HCT116 (cell line): ENCODE measurements around the gene CTBP1. TPM values are rescaled to one million over a fixed set of nuclear protein-coding genes. Genes with fewer than 3 reads are reported as not detected.

Experiments used
- ATAC-seq: fragments of 200-7000 bp; cut with Tn5 transposase; 2 replicates; pipeline ENCODE4 v1.9.1; 2020; ENCODE audit warnings: mild to moderate bottlenecking, moderate library complexity
- BruUV-seq: library from RNA; stranded (reverse); fragments of 400-500 nt; replicated peaks from 2 replicates; lab custom pipeline; 2021; lab: Mats Ljungman, UMichigan
- CTCF ChIA-PET: fragments of 300-600 bp; sonication (Branson Sonifier 250); formaldehyde crosslinking; loops from one replicate; lab custom pipeline; 2021; ENCODE audit warnings: antibody characterized with exemption; lab: Charles Lee
- POLR2A ChIA-PET: fragments of 300-600, 350-600 bp; sonication (Branson Sonifier 250); formaldehyde crosslinking; loops from one replicate; lab custom pipeline; 2021; ENCODE audit warnings: antibody characterized with exemption; lab: Charles Lee
- RAD21 ChIA-PET, 2 experiments: fragments of 300-600 bp; sonication (Branson Sonifier 250); formaldehyde crosslinking; loops; one replicate each; lab custom pipeline; 2023; ENCODE audit warnings: low total read pairs in 2 of 2; ENCODE audit not compliant: uncharacterized antibody in 2 of 2, unreplicated experiment in 2 of 2, low non-redundant PET in 1 of 2; lab: Charles Lee
- DNase-seq: peaks from one replicate; pipeline ENCODE4 v3.0.0-alpha.2; 2010; ENCODE audit warnings: low read depth, low spot score
- H2AFZ ChIP-seq: fragments of 200-600 bp; shearing (Covaris generic), sonication (generic); 2 replicates; pipeline ENCODE4 v1.6.1; 2017; ENCODE audit warnings: low read depth, mixed run types, mixed read lengths, antibody characterized with exemption, low read length; ENCODE audit not compliant: poor library complexity, severe bottlenecking
- H3K27ac ChIP-seq: 2 replicates; pipeline ENCODE4 v1.5.1; 2012; ENCODE audit warnings: low read depth, low read length
- H3K27me3 ChIP-seq: fragments of 200-600 bp; sonication (generic); 2 replicates; pipeline ENCODE4 v1.6.1; 2016; ENCODE audit warnings: mixed run types, low read length, mixed read lengths; ENCODE audit not compliant: insufficient read depth
- H3K36me3 ChIP-seq, 2 experiments: fragments of 200-500 bp in 1 of 2; fragments of 200-600 bp in 1 of 2; sonication (Bioruptor generic) in 1 of 2; sonication (generic) in 1 of 2; 2 replicates each; pipeline versions ENCODE4 v1.5.1 to v1.6.1; 2014 to 2016; ENCODE audit warnings: low read length in 2 of 2, inconsistent platforms in 1 of 2, mixed read lengths in 1 of 2, mixed run types in 1 of 2; ENCODE audit not compliant: insufficient read depth in 2 of 2, control insufficient read depth in 1 of 2
- H3K4me1 ChIP-seq, 2 experiments: fragments of 200-600 bp in 1 of 2; sonication (generic) in 1 of 2; 2 replicates each; pipeline versions ENCODE4 v1.5.1 to v1.6.1; 2012 to 2017; ENCODE audit warnings: low read length in 2 of 2, inconsistent platforms in 1 of 2, mild to moderate bottlenecking in 1 of 2, mixed read lengths in 1 of 2, mixed run types in 1 of 2, moderate library complexity in 1 of 2; ENCODE audit not compliant: insufficient read depth in 2 of 2, control insufficient read depth in 1 of 2
- H3K4me2 ChIP-seq: fragments of 200-600 bp; sonication (generic); 2 replicates; pipeline ENCODE4 v1.6.1; 2017; ENCODE audit warnings: mixed run types, low read length, mixed read lengths
- H3K4me3 ChIP-seq, 2 experiments: fragments of 200-600 bp in 1 of 2; sonication (generic) in 1 of 2; replicated peaks in 1 of 2; 2 replicates each; pipeline ENCODE4 v1.5.1; 2011 to 2016; ENCODE audit warnings: low read length in 2 of 2, control low read depth in 1 of 2, low read depth in 1 of 2, mild to moderate bottlenecking in 1 of 2, mixed read lengths in 1 of 2, mixed run types in 1 of 2
- H3K79me2 ChIP-seq: fragments of 200-600 bp; sonication (generic); 2 replicates; pipeline ENCODE4 v1.6.1; 2017; ENCODE audit warnings: mild to moderate bottlenecking, mixed run types, low read length, moderate library complexity, mixed read lengths; ENCODE audit not compliant: insufficient read depth
- H3K9ac ChIP-seq: fragments of 200-600 bp; sonication (generic); 2 replicates; pipeline ENCODE4 v1.6.1; 2016; ENCODE audit warnings: low read length, mixed read lengths
- H3K9me2 ChIP-seq: fragments of 200-600 bp; sonication (generic), shearing (Covaris generic); 2 replicates; pipeline ENCODE4 v1.6.1; 2017; ENCODE audit warnings: mixed run types, mild to moderate bottlenecking, moderate library complexity; ENCODE audit not compliant: insufficient read depth
- H3K9me3 ChIP-seq, 2 experiments: fragments of 200-500 bp in 1 of 2; fragments of 200-600 bp in 1 of 2; sonication (Bioruptor generic) in 1 of 2; sonication (generic) in 1 of 2; 2 replicates each; pipeline ENCODE4 v1.6.1; 2014 to 2017; ENCODE audit warnings: low read length in 2 of 2, mixed read lengths in 2 of 2, inconsistent platforms in 1 of 2, low read depth in 1 of 2, mild to moderate bottlenecking in 1 of 2, mixed run types in 1 of 2, moderate library complexity in 1 of 2; ENCODE audit not compliant: control insufficient read depth in 1 of 2, insufficient read depth in 1 of 2
- H4K20me1 ChIP-seq: fragments of 200-600 bp; sonication (generic), shearing (Covaris generic); 2 replicates; pipeline ENCODE4 v1.6.1; 2017; ENCODE audit warnings: mixed run types, mild to moderate bottlenecking, moderate library complexity; ENCODE audit not compliant: insufficient read depth
- EGR1 ChIP-seq: IDR thresholded peaks from 2 replicates; pipeline ENCODE4 v1.6.1; 2012; ENCODE audit warnings: low read depth
- SP1 ChIP-seq: IDR thresholded peaks from 2 replicates; pipeline ENCODE4 v1.6.1; 2012; ENCODE audit warnings: low read depth
- SRF ChIP-seq: IDR thresholded peaks from 2 replicates; pipeline ENCODE4 v1.6.1; 2012; ENCODE audit warnings: low read depth
- ZFX ChIP-seq: fragments of 450-650 bp; IDR thresholded peaks from 2 replicates; pipeline ENCODE4 v1.6.1; 2017
- intact Hi-C: fragments of 100-400 bp; cut with micrococcal nuclease; formaldehyde crosslinking; loops from 2 replicates; pipeline ENCODE4 v1.10.0; 2022
- total RNA-seq: library from RNA; stranded (reverse); gene quantifications from one replicate; pipeline ENCODE4 v1.2.1, GENCODE V29; 2021; ENCODE audit not compliant: unreplicated experiment
- TF ChIP-seq, protein P1 (sequence below): IDR thresholded peaks from 2 replicates; pipeline ENCODE4 v1.6.1; 2012

The CTBP1 gene
- total RNA-seq, 1 experiment from 2014 or later: 175 TPM

DNA sequence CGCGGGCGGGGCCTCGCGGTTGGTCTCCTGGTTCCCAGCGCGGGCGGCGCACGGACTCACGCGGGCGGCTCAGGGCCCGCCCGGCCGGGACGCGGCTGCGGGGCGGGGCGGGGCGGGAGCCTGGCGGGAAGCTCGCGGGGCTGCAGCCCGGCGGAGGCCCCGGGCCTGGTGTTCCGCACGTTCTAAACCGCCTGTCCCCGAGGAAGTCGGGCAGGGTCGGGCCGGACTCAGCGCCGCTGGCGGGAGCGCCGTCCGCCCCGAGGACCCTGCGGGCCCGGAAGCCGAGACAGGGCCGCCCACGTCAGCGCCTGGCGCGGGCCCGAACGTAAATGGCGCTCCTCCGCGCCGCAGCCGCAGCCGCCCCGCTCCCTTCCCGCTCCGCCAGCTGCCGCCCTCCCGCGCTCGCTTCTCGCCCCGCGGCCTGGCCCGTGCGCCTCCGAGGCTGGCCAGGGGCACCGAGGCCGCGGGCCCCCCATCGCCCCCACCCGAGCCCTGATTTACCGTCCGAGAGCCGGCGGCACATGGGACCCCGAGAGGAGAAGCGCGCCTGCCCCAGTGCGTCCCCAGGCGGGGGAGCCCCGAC is 309 bp upstream of the CTBP1 start (continued):
- no peak for TF ChIP-seq SRF
- TF ChIP-seq SP1: no peak
- TF ChIP-seq EGR1: no peak

DNA sequence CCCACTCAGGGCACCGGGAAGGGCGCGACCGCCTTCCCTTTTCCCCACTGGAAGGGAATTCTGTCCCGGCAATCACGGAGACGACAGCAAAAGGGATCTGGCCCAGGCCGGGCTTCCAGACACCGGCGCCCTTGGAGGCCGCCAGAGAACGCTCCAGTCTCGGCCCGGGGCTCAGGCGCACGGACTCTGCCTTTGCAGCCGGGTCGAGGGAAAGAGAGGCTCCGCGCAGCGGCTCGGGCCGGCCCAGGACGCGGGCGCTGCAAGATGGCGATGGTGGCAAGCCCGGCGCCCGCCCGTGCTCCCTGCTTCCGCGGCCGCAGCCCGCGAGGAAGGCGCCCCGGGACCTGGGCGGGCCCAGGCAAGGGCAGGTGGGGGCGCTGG is 1.1 kb downstream of the CTBP1 start:
- H3K4me2 ChIP-seq: peak overlapping the region; percentile 96
- DNase-seq (no peak), ATAC-seq (no peak)
- H3K27me3 ChIP-seq: no peaks in the 10 kb centered on the region
- peak overlapping the region; percentile 86 to 90 for H3K4me3 ChIP-seq
- H3K4me1 ChIP-seq: peaks cover 16 to 23% of the 10 kb centered on the region in 2 experiments
- POLR2A ChIA-PET: interaction anchor here (2.0 kb wide), 1 partner anchor 98 kb away, joined by 8 read pairs; the partner anchor contains the start of gene UVSSA
- intact Hi-C loops: loop anchor here (1.0 kb wide), 1 partner anchor 99 kb away; the partner anchor contains the start of gene UVSSA
- H3K36me3 ChIP-seq: peaks cover 0 to 5% of the 10 kb centered on the region in 2 experiments; a peak in 1 of 4 replicates
- no peaks in the 10 kb centered on the region; a peak in 1 of 4 replicates for H3K9me3 ChIP-seq
- BruUV-seq: no TSS peak
- no peaks in the 10 kb centered on the region for H3K9me2 ChIP-seq
- RAD21 ChIA-PET: no interaction called here
- TF ChIP-seq, protein P1, sequence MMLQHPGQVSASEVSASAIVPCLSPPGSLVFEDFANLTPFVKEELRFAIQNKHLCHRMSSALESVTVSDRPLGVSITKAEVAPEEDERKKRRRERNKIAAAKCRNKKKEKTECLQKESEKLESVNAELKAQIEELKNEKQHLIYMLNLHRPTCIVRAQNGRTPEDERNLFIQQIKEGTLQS: no peak
- TF ChIP-seq ZFX: peak; percentile 88; the same call in 1 of the 2 replicates
- no peak overlapping the region for H2AFZ ChIP-seq
- CTCF ChIA-PET: no interaction called here
- peak overlapping the region; percentile 100 for H3K27ac ChIP-seq
- peaks cover 62% of the 10 kb centered on the region for H3K79me2 ChIP-seq
- no peaks in the 10 kb centered on the region for H4K20me1 ChIP-seq
- H3K9ac ChIP-seq: peak overlapping the region; percentile 99
